HCT116 (cell line): Measurements from ENCODE around the gene DCTN3. TPM values are rescaled to one million over a fixed set of nuclear protein-coding genes. Genes with fewer than 3 reads are reported as not detected.

ENCODE experiments used
- ATAC-seq: fragments of 200-7000 bp; cut with Tn5 transposase; 2 replicates; pipeline ENCODE4 v1.9.1; 2020; ENCODE audit warnings: mild to moderate bottlenecking, moderate library complexity
- BruUV-seq: library from RNA; stranded (reverse); fragments of 400-500 nt; replicated peaks from 2 replicates; lab custom pipeline; 2021; lab: Mats Ljungman, UMichigan
- CTCF ChIA-PET: fragments of 300-600 bp; sonication (Branson Sonifier 250); formaldehyde crosslinking; loops from one replicate; lab custom pipeline; 2021; ENCODE audit warnings: antibody characterized with exemption; lab: Charles Lee
- POLR2A ChIA-PET: fragments of 300-600, 350-600 bp; sonication (Branson Sonifier 250); formaldehyde crosslinking; loops from one replicate; lab custom pipeline; 2021; ENCODE audit warnings: antibody characterized with exemption; lab: Charles Lee
- RAD21 ChIA-PET, 2 experiments: fragments of 300-600 bp; sonication (Branson Sonifier 250); formaldehyde crosslinking; loops; one replicate each; lab custom pipeline; 2023; ENCODE audit warnings: low total read pairs in 2 of 2; ENCODE audit not compliant: uncharacterized antibody in 2 of 2, unreplicated experiment in 2 of 2, low non-redundant PET in 1 of 2; lab: Charles Lee
- DNase-seq: peaks from one replicate; pipeline ENCODE4 v3.0.0-alpha.2; 2010; ENCODE audit warnings: low read depth, low spot score
- H2AFZ ChIP-seq: fragments of 200-600 bp; shearing (Covaris generic), sonication (generic); 2 replicates; pipeline ENCODE4 v1.6.1; 2017; ENCODE audit warnings: low read depth, mixed run types, mixed read lengths, antibody characterized with exemption, low read length; ENCODE audit not compliant: poor library complexity, severe bottlenecking
- H3K27ac ChIP-seq: 2 replicates; pipeline ENCODE4 v1.5.1; 2012; ENCODE audit warnings: low read depth, low read length
- H3K27me3 ChIP-seq: fragments of 200-600 bp; sonication (generic); 2 replicates; pipeline ENCODE4 v1.6.1; 2016; ENCODE audit warnings: mixed run types, low read length, mixed read lengths; ENCODE audit not compliant: insufficient read depth
- H3K36me3 ChIP-seq, 2 experiments: fragments of 200-500 bp in 1 of 2; fragments of 200-600 bp in 1 of 2; sonication (Bioruptor generic) in 1 of 2; sonication (generic) in 1 of 2; 2 replicates each; pipeline versions ENCODE4 v1.5.1 to v1.6.1; 2014 to 2016; ENCODE audit warnings: low read length in 2 of 2, inconsistent platforms in 1 of 2, mixed read lengths in 1 of 2, mixed run types in 1 of 2; ENCODE audit not compliant: insufficient read depth in 2 of 2, control insufficient read depth in 1 of 2
- H3K4me1 ChIP-seq, 2 experiments: fragments of 200-600 bp in 1 of 2; sonication (generic) in 1 of 2; 2 replicates each; pipeline versions ENCODE4 v1.5.1 to v1.6.1; 2012 to 2017; ENCODE audit warnings: low read length in 2 of 2, inconsistent platforms in 1 of 2, mild to moderate bottlenecking in 1 of 2, mixed read lengths in 1 of 2, mixed run types in 1 of 2, moderate library complexity in 1 of 2; ENCODE audit not compliant: insufficient read depth in 2 of 2, control insufficient read depth in 1 of 2
- H3K4me2 ChIP-seq: fragments of 200-600 bp; sonication (generic); 2 replicates; pipeline ENCODE4 v1.6.1; 2017; ENCODE audit warnings: mixed run types, low read length, mixed read lengths
- H3K4me3 ChIP-seq, 2 experiments: fragments of 200-600 bp in 1 of 2; sonication (generic) in 1 of 2; replicated peaks in 1 of 2; 2 replicates each; pipeline ENCODE4 v1.5.1; 2011 to 2016; ENCODE audit warnings: low read length in 2 of 2, control low read depth in 1 of 2, low read depth in 1 of 2, mild to moderate bottlenecking in 1 of 2, mixed read lengths in 1 of 2, mixed run types in 1 of 2
- H3K79me2 ChIP-seq: fragments of 200-600 bp; sonication (generic); 2 replicates; pipeline ENCODE4 v1.6.1; 2017; ENCODE audit warnings: mild to moderate bottlenecking, mixed run types, low read length, moderate library complexity, mixed read lengths; ENCODE audit not compliant: insufficient read depth
- H3K9ac ChIP-seq: fragments of 200-600 bp; sonication (generic); 2 replicates; pipeline ENCODE4 v1.6.1; 2016; ENCODE audit warnings: low read length, mixed read lengths
- H3K9me2 ChIP-seq: fragments of 200-600 bp; sonication (generic), shearing (Covaris generic); 2 replicates; pipeline ENCODE4 v1.6.1; 2017; ENCODE audit warnings: mixed run types, mild to moderate bottlenecking, moderate library complexity; ENCODE audit not compliant: insufficient read depth
- H3K9me3 ChIP-seq, 2 experiments: fragments of 200-500 bp in 1 of 2; fragments of 200-600 bp in 1 of 2; sonication (Bioruptor generic) in 1 of 2; sonication (generic) in 1 of 2; 2 replicates each; pipeline ENCODE4 v1.6.1; 2014 to 2017; ENCODE audit warnings: low read length in 2 of 2, mixed read lengths in 2 of 2, inconsistent platforms in 1 of 2, low read depth in 1 of 2, mild to moderate bottlenecking in 1 of 2, mixed run types in 1 of 2, moderate library complexity in 1 of 2; ENCODE audit not compliant: control insufficient read depth in 1 of 2, insufficient read depth in 1 of 2
- H4K20me1 ChIP-seq: fragments of 200-600 bp; sonication (generic), shearing (Covaris generic); 2 replicates; pipeline ENCODE4 v1.6.1; 2017; ENCODE audit warnings: mixed run types, mild to moderate bottlenecking, moderate library complexity; ENCODE audit not compliant: insufficient read depth
- CEBPB ChIP-seq: IDR thresholded peaks from 2 replicates; pipeline ENCODE4 v1.6.1; 2012; ENCODE audit warnings: low read depth
- ELF1 ChIP-seq: IDR thresholded peaks from 2 replicates; pipeline ENCODE4 v1.6.1; 2012; ENCODE audit warnings: low read depth, borderline replicate concordance
- POLR2A ChIP-seq: IDR thresholded peaks from 2 replicates; pipeline ENCODE4 v1.7.0; 2011; ENCODE audit warnings: borderline replicate concordance; ENCODE audit not compliant: insufficient read depth, insufficient read length; ENCODE audit errors: extremely low read depth
- SRF ChIP-seq: IDR thresholded peaks from 2 replicates; pipeline ENCODE4 v1.6.1; 2012; ENCODE audit warnings: low read depth
- YY1 ChIP-seq: IDR thresholded peaks from 2 replicates; pipeline ENCODE4 v1.6.1; 2011; ENCODE audit warnings: low read length, low read depth, moderate library complexity, mild to moderate bottlenecking; ENCODE audit not compliant: insufficient replicate concordance; ENCODE audit errors: extremely low read depth
- intact Hi-C: fragments of 100-400 bp; cut with micrococcal nuclease; formaldehyde crosslinking; loops from 2 replicates; pipeline ENCODE4 v1.10.0; 2022
- total RNA-seq: library from RNA; stranded (reverse); gene quantifications from one replicate; pipeline ENCODE4 v1.2.1, GENCODE V29; 2021; ENCODE audit not compliant: unreplicated experiment
- TF ChIP-seq, protein P1 (sequence below): IDR thresholded peaks from 2 replicates; pipeline ENCODE4 v1.6.1; 2011; ENCODE audit warnings: mild to moderate bottlenecking, low read length, moderate library complexity; ENCODE audit not compliant: insufficient replicate concordance; ENCODE audit errors: extremely low read depth
- TF ChIP-seq, protein P2 (sequence below): IDR thresholded peaks from 2 replicates; pipeline ENCODE4 v1.6.1; 2012
- TF ChIP-seq, protein P3 (sequence below): IDR thresholded peaks from 2 replicates; pipeline ENCODE4 v1.6.1; 2012

DCTN3 gene
- total RNA-seq, 1 experiment from 2014 or later = 64.0 TPM

DNA sequence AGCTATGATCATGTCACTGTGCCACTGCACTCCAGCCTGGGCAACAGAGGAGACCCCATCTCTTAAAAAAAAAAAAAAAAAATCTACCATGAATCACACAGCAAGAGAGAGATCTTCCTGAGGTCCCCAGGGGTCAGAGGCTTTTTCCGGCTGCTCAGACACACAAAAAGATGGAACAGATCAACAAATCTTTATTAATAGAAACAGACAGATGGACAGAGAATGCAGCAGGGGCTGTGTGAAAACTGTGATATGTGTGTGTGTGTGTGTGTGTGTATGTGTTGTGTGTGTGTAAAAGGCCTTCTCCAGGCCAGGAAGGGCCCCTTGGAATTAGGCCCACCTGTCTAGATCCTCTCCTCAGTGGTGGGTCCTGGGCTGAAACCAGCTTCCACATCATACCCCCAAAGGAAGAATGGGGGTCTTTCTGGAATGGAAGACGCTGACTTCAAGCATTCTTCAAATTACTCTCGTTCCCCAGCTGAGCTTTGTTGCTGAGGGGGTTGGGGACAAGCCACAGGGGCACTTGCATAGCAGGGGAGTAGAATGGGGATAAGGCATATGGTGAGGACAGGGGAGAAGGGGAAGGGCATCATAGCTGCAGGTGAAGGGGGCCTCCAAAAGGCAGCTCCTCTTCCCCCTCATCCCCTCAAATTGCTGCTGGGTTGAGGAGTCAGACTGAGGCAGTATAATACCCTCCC, 14.4 kb upstream of the DCTN3 start:
- TF ChIP-seq ELF1 (no peak), YY1 (no peak), CEBPB (no peak), POLR2A (no peak), SRF (no peak)
- TF ChIP-seq, protein P1, sequence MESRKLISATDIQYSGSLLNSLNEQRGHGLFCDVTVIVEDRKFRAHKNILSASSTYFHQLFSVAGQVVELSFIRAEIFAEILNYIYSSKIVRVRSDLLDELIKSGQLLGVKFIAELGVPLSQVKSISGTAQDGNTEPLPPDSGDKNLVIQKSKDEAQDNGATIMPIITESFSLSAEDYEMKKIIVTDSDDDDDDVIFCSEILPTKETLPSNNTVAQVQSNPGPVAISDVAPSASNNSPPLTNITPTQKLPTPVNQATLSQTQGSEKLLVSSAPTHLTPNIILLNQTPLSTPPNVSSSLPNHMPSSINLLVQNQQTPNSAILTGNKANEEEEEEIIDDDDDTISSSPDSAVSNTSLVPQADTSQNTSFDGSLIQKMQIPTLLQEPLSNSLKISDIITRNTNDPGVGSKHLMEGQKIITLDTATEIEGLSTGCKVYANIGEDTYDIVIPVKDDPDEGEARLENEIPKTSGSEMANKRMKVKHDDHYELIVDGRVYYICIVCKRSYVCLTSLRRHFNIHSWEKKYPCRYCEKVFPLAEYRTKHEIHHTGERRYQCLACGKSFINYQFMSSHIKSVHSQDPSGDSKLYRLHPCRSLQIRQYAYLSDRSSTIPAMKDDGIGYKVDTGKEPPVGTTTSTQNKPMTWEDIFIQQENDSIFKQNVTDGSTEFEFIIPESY = no peak
- TF ChIP-seq, protein P2, sequence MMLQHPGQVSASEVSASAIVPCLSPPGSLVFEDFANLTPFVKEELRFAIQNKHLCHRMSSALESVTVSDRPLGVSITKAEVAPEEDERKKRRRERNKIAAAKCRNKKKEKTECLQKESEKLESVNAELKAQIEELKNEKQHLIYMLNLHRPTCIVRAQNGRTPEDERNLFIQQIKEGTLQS = no peak
- TF ChIP-seq, protein P3, sequence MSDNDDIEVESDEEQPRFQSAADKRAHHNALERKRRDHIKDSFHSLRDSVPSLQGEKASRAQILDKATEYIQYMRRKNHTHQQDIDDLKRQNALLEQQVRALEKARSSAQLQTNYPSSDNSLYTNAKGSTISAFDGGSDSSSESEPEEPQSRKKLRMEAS = no peak
- Histone ChIP-seq H3K4me2 (no peak overlapping the region), H4K20me1 (no peaks in the 10 kb centered on the region), H3K9me3 (no peaks in the 10 kb centered on the region), H3K79me2 (peaks cover 27% of the 10 kb centered on the region), H3K9me2 (no peaks in the 10 kb centered on the region), H3K4me1 (peaks cover 10 to 41% of the 10 kb centered on the region in 2 experiments; a peak in 3 of 4 replicates), H2AFZ (no peak overlapping the region), H3K4me3 (no peak overlapping the region), H3K27ac (no peak overlapping the region), H3K9ac (no peak overlapping the region), H3K27me3 (no peaks in the 10 kb centered on the region), H3K36me3 (peaks cover 0 to 12% of the 10 kb centered on the region in 2 experiments; a peak in 2 of 4 replicates)
- ATAC-seq (no peak), DNase-seq (no peak)
- intact Hi-C loops = loop anchor here (1.0 kb wide), 2 partner anchors 22 to 86 kb away; partner anchors contain the start of gene RPP25L
- BruUV-seq = no TSS peak
- ChIA-PET RAD21 (interaction anchor here in 1 of 2 experiments (0.6 to 0.7 kb wide), 2 partner anchors 23 to 31 kb away, joined by 3 to 4 read pairs; no protein-coding TSS in a partner anchor), CTCF (interaction anchor here (1.0 to 2.5 kb wide), 13 partner anchors 10 to 231 kb away, joined by 3 to 21 read pairs (median 6); partner anchors contain the start of genes DCTN3, GALT and RPP25L), POLR2A (interaction anchor here (1.6 kb wide), 1 partner anchor 15 kb away, joined by 7 read pairs; the partner anchor contains the start of gene DCTN3)
